CD4-positive, alpha-beta T cell treated with Interleukin-21 for 1 hour (primary cell): Measurements from ENCODE around the gene RPUSD4.

Experiments
- DNase-seq: peaks from one replicate; pipeline ENCODE4 v3.0.0-alpha.2; 2020

The RPUSD4 gene

GRCh38 chr11:126176853-126177470 is 34.5 kb downstream of the RPUSD4 start:
- no peak for DNase-seq

DNA sequence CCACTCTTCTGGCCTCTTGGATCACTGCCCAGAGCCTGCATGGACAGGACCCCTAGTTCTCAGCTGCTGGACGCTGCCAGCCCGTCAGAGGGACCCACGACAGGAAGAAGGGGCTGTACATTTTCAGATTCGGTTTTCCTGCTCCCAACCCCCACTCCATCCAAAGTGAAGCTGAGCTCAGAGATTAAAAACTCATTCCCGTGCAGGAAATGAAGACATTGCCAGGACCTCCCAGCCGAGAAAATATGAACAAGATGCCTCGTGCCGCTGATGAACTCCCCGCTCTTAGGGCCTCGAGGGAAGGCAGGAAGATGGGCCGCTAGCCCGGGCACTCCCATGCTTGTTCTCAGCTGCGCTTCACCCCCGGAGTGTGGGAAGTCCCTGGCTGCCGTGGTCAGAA is 36.1 kb downstream of the RPUSD4 start:
- no peak for DNase-seq

DNA sequence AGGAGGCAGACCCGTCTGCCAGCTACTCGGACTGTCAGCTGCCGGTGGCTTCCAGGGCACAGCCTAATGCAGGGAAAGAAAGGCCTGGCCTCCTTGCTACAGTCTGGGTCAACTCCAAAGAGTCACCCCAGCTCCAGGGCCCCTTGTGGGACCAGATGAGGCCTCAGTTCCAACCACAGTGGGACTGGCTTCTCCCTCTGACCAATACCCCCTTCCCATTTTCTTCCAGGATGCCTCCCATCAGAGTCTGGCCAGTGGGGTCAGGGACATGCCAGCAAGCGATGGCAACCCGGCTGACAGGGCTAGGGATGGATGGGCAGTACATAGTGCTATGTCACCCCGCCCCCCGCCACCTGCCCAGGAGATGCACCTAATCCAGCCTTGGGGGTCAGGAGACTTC is 36.6 kb downstream of the RPUSD4 start:
- no peak for DNase-seq

- DNase-seq = no peak
Observed at GRCh38 chr11:126173257-126173656, 38.2 kb downstream of the RPUSD4 start.

DNA sequence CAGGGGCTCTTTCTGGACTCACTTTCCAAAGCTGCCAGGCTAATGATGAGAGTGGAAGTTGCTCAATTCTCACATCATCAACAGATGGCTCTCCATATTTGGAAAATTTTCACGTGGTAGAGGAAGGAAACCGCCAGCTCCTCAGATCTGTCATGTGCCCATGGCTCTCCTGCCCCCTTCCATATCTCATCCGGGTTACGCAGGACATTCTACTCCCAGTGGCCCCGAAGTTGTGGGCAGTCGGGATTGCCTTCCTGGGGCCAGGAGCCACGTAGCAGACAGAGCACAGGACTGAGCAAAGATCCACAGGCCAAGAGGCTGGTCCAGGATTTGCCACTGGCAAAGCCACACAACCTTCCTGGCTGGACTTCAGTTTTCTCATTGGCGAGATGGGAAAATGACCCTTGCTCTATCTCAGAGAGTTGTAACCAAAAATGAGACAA is 38.8 kb downstream of the RPUSD4 start:
- no peak for DNase-seq

DNA sequence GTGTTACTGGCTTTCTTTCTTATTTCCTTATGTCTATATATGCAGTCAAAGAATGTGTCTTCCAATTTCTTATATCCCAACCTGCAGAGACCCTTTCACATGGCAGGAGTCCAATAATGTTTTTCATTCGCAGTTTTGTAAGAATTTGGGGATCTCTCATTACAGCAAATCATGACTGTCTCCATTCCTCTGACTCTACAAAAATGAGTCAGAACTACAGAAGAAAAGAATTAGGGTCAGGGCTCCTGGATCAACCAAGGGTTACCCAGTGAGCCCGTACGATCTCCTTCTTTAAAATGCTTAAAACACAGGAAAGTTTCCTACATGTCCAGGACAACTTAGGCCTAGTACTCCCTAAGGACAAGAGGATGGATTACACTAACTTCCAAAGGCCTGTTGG is 42.2 kb downstream of the RPUSD4 start:
- DNase-seq = no peak

GRCh38 chr11:126167488-126167887 is 44.0 kb downstream of the RPUSD4 start:
- no peak for DNase-seq

DNA sequence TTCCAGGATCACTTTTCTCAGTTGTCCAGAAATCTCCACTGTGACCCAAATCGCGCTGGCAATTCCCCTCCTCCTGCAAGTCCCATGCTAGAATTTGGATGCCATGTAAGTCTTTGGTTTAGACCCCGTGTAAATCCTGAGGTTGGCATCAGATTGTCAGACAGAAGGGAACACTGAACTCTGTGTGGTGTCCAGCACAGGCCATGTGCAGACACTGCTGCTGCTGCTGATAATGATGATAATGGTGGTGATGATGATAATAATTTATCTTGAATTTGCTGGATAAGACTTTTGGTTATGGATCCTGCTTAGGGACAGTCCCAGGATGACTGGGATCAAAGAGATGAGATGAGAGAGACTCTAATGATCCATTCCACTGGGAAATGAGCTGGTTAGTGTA is 45.0 kb downstream of the RPUSD4 start:
- no peak for DNase-seq

DNA sequence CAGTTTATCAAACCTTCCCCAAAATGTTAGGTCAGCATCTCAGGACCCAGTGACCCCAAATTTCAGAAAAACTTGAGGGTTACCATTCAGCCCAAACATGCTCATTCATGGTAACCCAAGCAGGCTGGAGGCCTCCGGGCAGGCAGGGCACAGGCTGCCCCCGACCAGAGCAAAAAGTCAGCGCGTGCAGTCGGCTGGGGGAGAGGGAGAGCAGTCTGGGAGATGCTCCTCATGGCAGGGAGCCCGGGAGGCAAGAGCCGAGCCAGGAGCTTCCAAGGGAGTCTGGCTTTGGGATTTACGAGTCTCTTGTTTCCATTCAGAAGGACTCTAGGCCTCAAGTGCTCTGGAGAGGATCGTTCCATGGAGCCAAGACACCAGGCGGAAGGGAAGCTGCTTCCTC is 45.7 kb downstream of the RPUSD4 start:
- no peak for DNase-seq

DNA sequence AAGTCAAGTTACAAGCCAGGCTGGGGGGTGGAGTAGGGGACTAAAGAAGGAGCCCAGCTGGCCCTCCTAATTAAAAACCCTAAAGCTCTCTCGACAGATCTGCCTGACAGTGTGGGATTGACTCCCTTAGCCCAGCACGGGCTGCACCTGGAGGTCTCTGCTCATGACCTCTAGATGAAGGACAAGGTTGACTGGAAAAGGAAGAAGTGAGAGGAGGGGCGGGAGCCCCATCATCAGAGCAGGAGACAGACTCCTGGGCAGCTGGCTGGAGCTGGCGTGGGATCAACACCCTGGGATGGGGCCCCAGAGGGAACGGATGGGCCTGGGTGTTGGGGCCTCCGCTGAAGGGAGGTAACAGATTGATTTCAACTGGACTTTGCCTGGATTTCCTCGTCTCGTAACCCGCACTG is 46.1 kb downstream of the RPUSD4 start:
- DNase-seq = no peak

DNA sequence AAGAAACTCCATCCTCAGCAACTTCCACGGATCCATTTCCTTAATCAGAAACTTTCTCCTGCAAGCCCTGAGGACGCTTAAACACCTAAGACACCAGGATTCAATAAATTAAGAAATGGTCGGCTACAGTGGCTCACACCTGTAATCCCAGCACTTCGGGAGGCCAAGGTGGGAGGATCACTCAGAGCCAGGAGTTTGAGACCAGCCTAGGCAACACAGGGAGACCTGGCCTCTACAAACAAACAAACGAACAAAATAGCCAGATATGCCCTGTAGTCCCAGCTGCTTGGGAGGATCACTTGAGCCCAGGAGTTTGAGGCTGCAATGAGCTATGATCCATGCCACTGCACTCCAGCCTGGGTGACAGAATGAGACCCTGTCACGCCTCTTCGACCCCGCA is 46.7 kb downstream of the RPUSD4 start:
- no peak for DNase-seq

- no peak for DNase-seq
Observed at GRCh38 chr11:126163779-126164178, 47.7 kb downstream of the RPUSD4 start.

- DNase-seq = no peak
Observed at GRCh38 chr11:126163074-126163700, 48.3 kb downstream of the RPUSD4 start.

DNA sequence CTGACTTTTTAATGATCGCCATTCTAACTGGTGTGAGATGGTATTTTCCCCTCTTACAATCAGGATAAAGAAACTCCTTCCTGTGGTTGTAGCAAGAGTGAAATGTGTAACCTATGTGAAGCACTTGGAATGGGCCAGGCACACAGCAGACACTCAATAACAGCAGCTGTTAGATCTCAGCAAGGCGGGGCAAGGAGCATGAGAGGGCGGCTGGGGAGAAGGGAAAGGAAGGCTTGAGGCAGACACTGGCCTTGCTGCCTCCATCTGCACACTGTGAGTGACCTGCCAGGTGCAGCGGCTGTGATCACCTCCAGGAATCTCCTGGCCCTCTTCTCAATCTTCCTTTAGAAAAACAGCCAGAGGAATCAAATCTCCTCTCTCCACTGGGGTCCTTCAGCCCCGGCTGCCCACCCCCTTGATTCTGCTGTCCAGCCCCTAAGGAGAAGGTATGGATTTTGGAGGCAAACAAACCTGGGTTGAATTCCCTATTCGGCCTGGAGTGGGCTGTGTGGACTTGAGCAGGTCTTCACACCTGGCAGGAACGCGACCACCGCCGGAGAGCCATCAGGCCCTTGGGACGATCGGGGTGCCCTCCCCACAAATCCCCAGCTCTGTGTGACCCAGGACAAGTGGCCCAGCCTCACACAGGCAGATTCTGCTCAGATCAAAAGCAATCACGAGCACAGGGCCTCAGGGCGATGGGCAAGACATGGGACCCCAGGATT is 49.0 kb downstream of the RPUSD4 start:
- no peak for DNase-seq

- no peak for DNase-seq
Observed at GRCh38 chr11:126161023-126161391, 50.4 kb downstream of the RPUSD4 start.

GRCh38 chr11:126160345-126161022 is 51.0 kb downstream of the RPUSD4 start:
- no peak for DNase-seq

DNA sequence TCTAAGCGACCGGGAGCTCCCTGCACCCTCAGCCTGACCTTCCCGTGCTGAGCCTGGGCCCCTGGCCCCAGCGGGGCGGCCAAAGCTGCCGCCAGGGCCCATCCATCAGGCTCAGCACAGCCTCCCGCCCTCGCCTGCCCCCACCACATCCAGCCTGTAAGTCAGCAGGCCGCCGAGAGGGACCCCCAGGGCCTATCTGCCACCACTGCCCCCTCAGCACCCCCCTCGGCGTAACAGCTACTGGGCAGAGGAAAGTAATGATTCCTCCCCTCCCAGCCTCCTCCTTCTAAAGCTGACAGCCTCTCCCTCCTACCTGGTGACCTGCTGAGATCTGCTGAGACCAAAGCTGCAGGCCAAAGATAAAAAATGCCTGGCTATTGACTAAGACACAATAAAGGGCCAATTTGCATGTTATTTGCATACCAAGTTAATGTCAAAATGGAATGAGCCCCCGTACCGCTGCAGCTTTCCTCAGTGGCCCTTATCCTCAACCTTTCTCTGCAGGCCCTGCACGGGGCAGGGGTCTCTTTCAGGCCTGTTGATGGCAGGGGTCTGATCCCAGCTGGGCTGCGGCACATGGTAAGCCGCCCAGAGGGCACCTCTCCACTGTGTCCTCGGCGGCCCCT is 51.6 kb downstream of the RPUSD4 start:
- DNase-seq = no peak

GRCh38 chr11:126158054-126158791 is 53.2 kb downstream of the RPUSD4 start:
- no peak for DNase-seq

- DNase-seq = no peak
Observed at GRCh38 chr11:126157326-126158030, 54.0 kb downstream of the RPUSD4 start.

GRCh38 chr11:126156814-126157213 is 54.6 kb downstream of the RPUSD4 start:
- no peak for DNase-seq

GRCh38 chr11:126155402-126156187 is 55.9 kb downstream of the RPUSD4 start:
- no peak for DNase-seq
